ENCODE data around the gene BICRA.

BICRA gene

DNA sequence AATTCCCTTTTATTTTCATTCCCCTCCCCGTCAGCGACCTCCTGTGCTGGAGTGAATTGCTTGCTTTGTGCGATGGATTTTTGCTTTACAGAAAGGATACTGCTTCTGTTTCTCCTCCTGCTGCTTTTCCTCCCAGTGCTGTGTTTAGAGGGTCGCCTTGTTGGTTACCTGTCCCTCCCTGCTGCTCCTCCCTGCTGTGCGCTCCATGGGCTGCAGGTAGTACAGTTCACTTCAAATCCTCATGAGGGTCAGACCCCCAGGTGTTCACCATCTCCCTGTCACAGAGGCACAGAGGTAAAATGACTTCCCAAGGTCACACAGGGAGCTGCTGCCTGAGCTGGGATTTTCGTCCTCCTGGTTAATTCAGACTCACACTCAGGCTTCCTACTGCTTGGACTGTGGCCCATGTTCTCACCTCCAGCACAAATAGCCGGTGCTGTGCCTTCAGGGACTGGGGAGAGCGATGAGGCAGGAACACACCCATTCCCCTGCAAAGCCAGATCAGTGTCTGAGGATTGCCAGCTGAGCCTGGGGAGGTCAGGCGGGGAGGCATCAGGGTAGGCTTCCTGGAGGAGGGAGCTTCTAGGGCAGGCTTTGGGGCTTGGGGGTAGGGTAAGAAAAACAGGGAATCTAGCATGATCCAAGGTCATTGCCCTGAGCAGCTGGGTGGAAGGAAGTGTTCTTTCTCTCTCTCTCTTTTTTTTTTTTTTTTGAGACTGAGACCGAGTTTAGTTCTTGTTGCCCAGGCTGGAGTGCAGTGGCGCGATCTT lies 14.4 kb downstream of the BICRA start:
- H3K27ac ChIP-seq: peak overlapping the region; percentile 24

GRCh38 chr19:47623921-47624391 lies 15.0 kb downstream of the BICRA start:
- TF ChIP-seq CTCF (IDR thresholded peaks at IDR 0.05; ENCODE audit: low read depth, low read length): no peak
- Histone ChIP-seq H3K36me3 (0 out of 2 replicates have a peak, but pooled peaks cover 2% of the 10 kb centered on the region), H3K4me3 (ENCODE audit: low read depth, low read length) (no peak overlapping the region), H3K27me3 (ENCODE audit: insufficient read depth, low read depth, severe bottlenecking) (no peaks in the 10 kb centered on the region), H3K27ac (peak overlapping the region; percentile 23; the same call in 1 of the 2 replicates), H3K9me3 (ENCODE audit: severe bottlenecking) (no peaks in the 10 kb centered on the region)
- peak; percentile 82 for DNase-seq

More for the DNA sequence above, 14.4 kb downstream of the BICRA start:
- H3K9me3 ChIP-seq (ENCODE audit: severe bottlenecking): no peaks in the 10 kb centered on the region
- DNase-seq: no peak
- no peaks in the 10 kb centered on the region for H3K27me3 ChIP-seq (ENCODE audit: insufficient read depth, low read depth, severe bottlenecking)
- no peak for TF ChIP-seq CTCF (IDR thresholded peaks at IDR 0.05; ENCODE audit: low read depth, low read length)
- H3K36me3 ChIP-seq: 0 out of 2 replicates have a peak, but pooled peaks cover 2% of the 10 kb centered on the region
- H3K4me3 ChIP-seq (ENCODE audit: low read depth, low read length): no peak overlapping the region

DNA sequence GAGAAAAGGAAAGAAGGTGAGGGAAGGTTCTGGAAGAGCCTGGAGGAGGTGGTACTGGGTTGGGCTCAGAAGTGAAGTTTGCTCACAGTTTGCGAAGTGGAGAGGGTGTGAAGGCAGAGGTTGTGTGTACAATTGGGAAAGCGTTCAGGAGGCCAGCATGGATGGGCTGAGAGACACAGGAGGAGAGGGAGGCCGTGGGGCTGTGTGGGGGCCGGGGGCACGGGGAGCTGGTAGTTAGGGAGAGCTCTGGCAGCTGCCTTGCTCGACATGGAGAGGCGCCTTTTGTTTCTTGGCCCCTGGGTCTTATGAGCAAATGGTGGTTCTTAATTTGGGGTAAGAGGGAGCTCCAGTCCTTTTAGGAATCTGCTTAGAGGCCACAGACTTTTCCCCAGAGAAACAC lies 16.7 kb downstream of the BICRA start:
- Histone ChIP-seq H3K9me3 (ENCODE audit: severe bottlenecking) (no peaks in the 10 kb centered on the region), H3K36me3 (peaks cover 2% of the 10 kb centered on the region; the same call in 1 of the 2 replicates), H3K4me3 (ENCODE audit: low read depth, low read length) (no peak overlapping the region), H3K27ac (no peak overlapping the region), H3K27me3 (ENCODE audit: insufficient read depth, low read depth, severe bottlenecking) (no peaks in the 10 kb centered on the region)
- TF ChIP-seq CTCF (IDR thresholded peaks at IDR 0.05; ENCODE audit: low read depth, low read length): no peak
- no peak for DNase-seq

DNA sequence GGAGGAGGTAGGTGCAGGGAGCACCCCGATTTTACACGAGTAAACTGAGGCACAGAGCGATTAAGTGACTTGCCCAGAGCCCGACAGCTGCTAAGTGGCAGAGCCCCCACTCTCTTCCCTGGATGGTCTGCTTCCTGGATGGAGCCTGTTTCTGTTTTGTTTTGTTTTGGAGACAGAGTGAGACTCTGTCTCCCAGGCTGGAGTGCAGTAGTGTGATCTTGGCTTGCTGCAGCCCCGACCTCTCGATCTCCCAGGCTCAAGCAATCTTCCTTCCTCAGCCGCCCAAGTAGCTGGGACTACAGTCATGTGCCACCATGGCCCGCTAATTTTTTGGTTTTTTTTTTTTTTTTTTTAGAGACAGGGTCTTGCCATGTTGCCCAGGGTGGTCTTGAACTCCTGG lies 17.3 kb downstream of the BICRA start:
- H3K36me3 ChIP-seq: peaks cover 2% of the 10 kb centered on the region; the same call in 1 of the 2 replicates
- no peak overlapping the region for H3K4me3 ChIP-seq (ENCODE audit: low read depth, low read length)
- TF ChIP-seq CTCF (IDR thresholded peaks at IDR 0.05; ENCODE audit: low read depth, low read length): no peak

DNA sequence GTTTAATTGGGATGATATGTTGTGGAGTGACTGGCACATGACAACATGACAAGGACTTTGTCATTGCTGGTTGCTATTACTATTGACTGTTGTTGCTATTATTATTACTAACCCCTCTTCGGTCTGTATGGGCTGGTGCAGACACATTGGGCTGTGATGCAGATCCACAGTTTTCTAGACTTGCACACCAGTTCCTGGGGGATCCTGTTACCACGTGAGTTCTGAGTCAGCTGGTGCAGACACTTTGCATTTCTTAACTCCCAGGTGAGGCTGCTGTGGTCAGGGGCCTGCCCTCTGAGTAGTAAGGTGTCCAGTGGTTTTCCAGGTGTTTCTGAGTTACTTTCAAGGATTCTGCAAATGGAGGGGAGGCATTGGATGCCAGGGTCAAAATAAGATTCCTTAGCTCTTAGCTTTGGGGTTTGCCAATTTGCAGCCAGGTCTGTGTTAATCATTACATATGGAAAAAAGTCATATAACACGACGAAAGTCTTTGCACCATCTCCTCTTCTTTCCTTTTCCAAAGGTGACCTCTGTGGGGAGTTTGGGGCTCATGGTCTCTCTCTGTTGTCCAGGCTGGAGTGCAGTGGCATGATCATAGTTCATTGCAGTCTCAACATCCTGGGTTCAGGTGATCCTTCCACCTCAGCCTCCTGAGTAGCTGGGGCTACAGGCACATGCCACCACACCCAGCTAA lies 19.3 kb downstream of the BICRA start:
- Histone ChIP-seq H3K36me3 (peaks cover 2% of the 10 kb centered on the region; the same call in 1 of the 2 replicates), H3K4me3 (ENCODE audit: low read depth, low read length) (no peak overlapping the region), H3K27me3 (ENCODE audit: insufficient read depth, low read depth, severe bottlenecking) (no peaks in the 10 kb centered on the region), H3K27ac (no peak overlapping the region), H3K9me3 (ENCODE audit: severe bottlenecking) (no peaks in the 10 kb centered on the region)
- no peak for DNase-seq
- TF ChIP-seq CTCF (IDR thresholded peaks at IDR 0.05; ENCODE audit: low read depth, low read length): no peak

More for the DNA sequence above, 17.3 kb downstream of the BICRA start:
- H3K27ac ChIP-seq: no peak overlapping the region
- no peaks in the 10 kb centered on the region for H3K27me3 ChIP-seq (ENCODE audit: insufficient read depth, low read depth, severe bottlenecking)
- no peaks in the 10 kb centered on the region for H3K9me3 ChIP-seq (ENCODE audit: severe bottlenecking)
- no peak for DNase-seq

Data from WERI-Rb-1 (cell line).